K562 (cell line): ENCODE data around the gene GNPAT. TPM values are rescaled to one million over a fixed set of nuclear protein-coding genes. Genes with fewer than 3 reads are reported as not detected.

Experiments used
- ARID2 ChIP-seq: fragments of 450-650 bp; IDR thresholded peaks from 2 replicates; pipeline ENCODE4 v1.6.1; 2017; ENCODE audit warnings: antibody characterized with exemption, mild to moderate bottlenecking
- ETS1 ChIP-seq: conservative IDR thresholded peaks from 2 replicates; pipeline ENCODE4 v1.6.1; 2011; ENCODE audit warnings: low read depth, mild to moderate bottlenecking, low read length; ENCODE audit not compliant: control insufficient read depth
- MTF1 ChIP-seq: fragments of 250-450 bp; sonication (Bioruptor Pico); IDR thresholded peaks from 2 replicates; pipeline ENCODE4 v1.9.0; 2021; ENCODE audit warnings: moderate library complexity, mild to moderate bottlenecking, inconsistent platforms, borderline replicate concordance
- MXD1 ChIP-seq: fragments of 250-450 bp; sonication (Bioruptor Pico); IDR thresholded peaks from 2 replicates; pipeline ENCODE4 v1.8.0; 2021; ENCODE audit warnings: borderline replicate concordance, mild to moderate bottlenecking, moderate library complexity; ENCODE audit not compliant: poor library complexity, severe bottlenecking
- NFIX ChIP-seq: fragments of 250-450 bp; sonication (Bioruptor Pico); IDR thresholded peaks from 2 replicates; pipeline ENCODE4 v1.4.0; 2020; ENCODE audit warnings: low read depth, mild to moderate bottlenecking, moderate library complexity
- NR4A1 ChIP-seq, 2 experiments: fragments of 250-450 bp in 1 of 2; fragments of 450-650 bp in 1 of 2; sonication (Bioruptor Pico) in 1 of 2; IDR thresholded peaks; 2 replicates each; pipeline versions ENCODE4 v1.4.0 to v1.6.1; 2016 to 2020; ENCODE audit warnings: mild to moderate bottlenecking in 2 of 2, missing compliant biosample characterization in 1 of 2, missing genetic modification characterization in 1 of 2, moderate library complexity in 1 of 2
- OTX1 ChIP-seq: fragments of 450-650 bp; formaldehyde crosslinking; IDR thresholded peaks from 2 replicates; pipeline ENCODE4 v1.4.0; 2022; ENCODE audit warnings: mild to moderate bottlenecking
- RAD21 ChIP-seq, 2 experiments: fragments of 250-450 bp in 1 of 2; fragments of 450-650 bp in 1 of 2; sonication (Bioruptor Pico) in 1 of 2; formaldehyde crosslinking in 1 of 2; IDR thresholded peaks in 1 of 2; conservative IDR thresholded peaks in 1 of 2; 2 replicates each; pipeline versions ENCODE4 v1.4.0 to v1.8.0; 2020 to 2022; ENCODE audit warnings: mild to moderate bottlenecking in 2 of 2, moderate library complexity in 1 of 2
- SRF ChIP-seq, 2 experiments: fragments of 250-450, 450-650 bp in 1 of 2; sonication (Bioruptor Pico) in 1 of 2; sonication (generic) in 1 of 2; formaldehyde crosslinking; IDR thresholded peaks; 2 replicates each; pipeline versions ENCODE4 v1.5.0 to v1.5.1; 2020 to 2022; ENCODE audit warnings: mild to moderate bottlenecking in 1 of 2, missing genetic modification reagents in 1 of 2
- TFAP4 ChIP-seq: sonication (generic); formaldehyde crosslinking; IDR thresholded peaks from 2 replicates; pipeline ENCODE4 v1.8.0; 2022; ENCODE audit warnings: missing genetic modification reagents, mild to moderate bottlenecking, moderate library complexity, borderline replicate concordance
- TRIM24 ChIP-seq, 2 experiments: fragments of 450-650 bp; IDR thresholded peaks; 2 replicates each; pipeline ENCODE4 v1.6.1; 2016
- ZBTB2 ChIP-seq: fragments of 450-650 bp; IDR thresholded peaks from 2 replicates; pipeline ENCODE4 v1.6.1; 2016; ENCODE audit warnings: antibody characterized with exemption
- ZBTB5 ChIP-seq: fragments of 450-650 bp; IDR thresholded peaks from 2 replicates; pipeline ENCODE4 v1.6.1; 2017; ENCODE audit warnings: antibody characterized with exemption
- ZNF280B ChIP-seq: fragments of 250-450 bp; sonication (Bioruptor Pico); IDR thresholded peaks from 2 replicates; pipeline ENCODE4 v1.5.1; 2021; ENCODE audit warnings: mild to moderate bottlenecking
- ZNF384 ChIP-seq: IDR thresholded peaks from 2 replicates; pipeline ENCODE4 v1.6.1; 2012; ENCODE audit warnings: low read depth, low read length, improper control_type of control experiment
- ZNF551 ChIP-seq: fragments of 250-450 bp; sonication (Bioruptor Pico); IDR thresholded peaks from 2 replicates; pipeline ENCODE4 v1.5.0; 2021; ENCODE audit warnings: mild to moderate bottlenecking, moderate library complexity
- ZNF778 ChIP-seq: fragments of 450-650 bp; formaldehyde crosslinking; IDR thresholded peaks from 2 replicates; pipeline ENCODE4 v1.4.0; 2020; ENCODE audit warnings: mild to moderate bottlenecking, moderate library complexity
- polyA plus RNA-seq, 8 experiments: library from polyadenylated mRNA; depleted of rRNA in 4 of 8; stranded (reverse) in 5 of 8; unstranded in 3 of 8; fragments of >200 nt; fragmentation: Nextera tagmentation in 2 of 8; fragmentation: Illumina TruSeq in 1 of 8; extraction: Ambion mirVana in 2 of 8; extraction: Trizol in 1 of 8; gene quantifications; 2 replicates each; pipeline versions ENCODE4 v1.2.1 to v1.2.3, GENCODE V29; 2011 to 2014; ENCODE audit warnings: inconsistent platforms in 1 of 8, missing spikeins in 1 of 8
- total RNA-seq, 7 experiments: library from RNA; depleted of rRNA in 6 of 7; stranded (reverse); fragments of >200 nt in 6 of 7; fragmentation: Illumina TruSeq in 2 of 7; extraction: Trizol in 2 of 7; gene quantifications; 2 replicates each; pipeline versions ENCODE4 v1.2.1 to v1.2.3, GENCODE V29; 2011 to 2021; ENCODE audit warnings: low replicate concordance in 1 of 7

Gene GNPAT
- total and polyA plus RNA-seq, 9 of the 15 experiments (the other 6 are each of a cell fraction or from before 2014, with no cell fraction given) = 32.1 to 68.8 (median 50.7) TPM

GRCh38 chr1:231215681-231216385 is 25.2 kb upstream of the GNPAT start (continued):
- TF ChIP-seq ETS1 (no peak), MTF1 (CRISPR knock-in tag) (no peak), TRIM24 (IDR thresholded peaks at IDR 0.05) (no peak), SRF (CRISPR knock-in tag; IDR thresholded peaks at IDR 0.05) (no peak), MXD1 (CRISPR knock-in tag) (no peak), ZNF551 (no peak), ZNF280B (CRISPR knock-in tag) (no peak), OTX1 (CRISPR knock-in tag) (peak; percentile 40; the same call in 1 of the 2 replicates), RAD21 (CRISPR knock-in tag; conservative IDR thresholded peaks at IDR 0.05 in 1 of 2, IDR thresholded peaks at IDR 0.05 in 1 of 2) (no peak), ZNF778 (CRISPR knock-in tag) (no peak), ZNF384 (no peak), NR4A1 (CRISPR knock-in tag; IDR thresholded peaks at IDR 0.05) (no peak), NR4A1 (tag; IDR thresholded peaks at IDR 0.05) (no peak), NFIX (CRISPR knock-in tag) (no peak), TFAP4 (CRISPR knock-in tag) (no peak), ZBTB5 (0 out of 2 replicates have a peak, but pooled peaks have one; percentile 38), ARID2 (no peak), ZBTB2 (peak; percentile 38; the same call in 1 of the 2 replicates)
